ENCODE results near the gene DES.

Gene DES

GRCh38 chr2:219441451-219442255 lies 23.5 kb downstream of the DES start:
- Histone ChIP-seq H3K36me3 (ENCODE audit: control insufficient read depth, insufficient read depth, low read length) (peaks cover 2% of the 10 kb centered on the region), H3K27ac (ENCODE audit: low read depth, low read length, severe bottlenecking) (no peak overlapping the region), H3K4me1 (ENCODE audit: control insufficient read depth, insufficient read depth, low read length, poor library complexity, severe bottlenecking) (peaks cover 40% of the 10 kb centered on the region), H3K4me3 (ENCODE audit: extremely low read depth, insufficient read depth, low read length, poor library complexity, severe bottlenecking) (peak overlapping the region; percentile 46), H3K9me3 (ENCODE audit: control insufficient read depth, low read length) (no peaks in the 10 kb centered on the region)
- 1 to 2% methylated on average over 19 to 62 of the region's 78 CpGs for WGBS, 2 experiments (ENCODE audit: insufficient coverage in 2 of 2)

- 10 to 11% methylated on average over 23 to 27 of the region's 35 CpGs for WGBS, 2 experiments (ENCODE audit: insufficient coverage in 2 of 2)
- H3K27ac ChIP-seq (ENCODE audit: low read depth, low read length, severe bottlenecking) = no peak overlapping the region
- no peaks in the 10 kb centered on the region for H3K9me3 ChIP-seq (ENCODE audit: control insufficient read depth, low read length)
- peaks cover 2% of the 10 kb centered on the region for H3K36me3 ChIP-seq (ENCODE audit: control insufficient read depth, insufficient read depth, low read length)
- H3K4me3 ChIP-seq (ENCODE audit: extremely low read depth, insufficient read depth, low read length, poor library complexity, severe bottlenecking) = peak overlapping the region; percentile 46
- H3K4me1 ChIP-seq (ENCODE audit: control insufficient read depth, insufficient read depth, low read length, poor library complexity, severe bottlenecking) = peaks cover 46% of the 10 kb centered on the region
Measured at GRCh38 chr2:219442256-219443015, 24.3 kb downstream of the DES start.

DNA sequence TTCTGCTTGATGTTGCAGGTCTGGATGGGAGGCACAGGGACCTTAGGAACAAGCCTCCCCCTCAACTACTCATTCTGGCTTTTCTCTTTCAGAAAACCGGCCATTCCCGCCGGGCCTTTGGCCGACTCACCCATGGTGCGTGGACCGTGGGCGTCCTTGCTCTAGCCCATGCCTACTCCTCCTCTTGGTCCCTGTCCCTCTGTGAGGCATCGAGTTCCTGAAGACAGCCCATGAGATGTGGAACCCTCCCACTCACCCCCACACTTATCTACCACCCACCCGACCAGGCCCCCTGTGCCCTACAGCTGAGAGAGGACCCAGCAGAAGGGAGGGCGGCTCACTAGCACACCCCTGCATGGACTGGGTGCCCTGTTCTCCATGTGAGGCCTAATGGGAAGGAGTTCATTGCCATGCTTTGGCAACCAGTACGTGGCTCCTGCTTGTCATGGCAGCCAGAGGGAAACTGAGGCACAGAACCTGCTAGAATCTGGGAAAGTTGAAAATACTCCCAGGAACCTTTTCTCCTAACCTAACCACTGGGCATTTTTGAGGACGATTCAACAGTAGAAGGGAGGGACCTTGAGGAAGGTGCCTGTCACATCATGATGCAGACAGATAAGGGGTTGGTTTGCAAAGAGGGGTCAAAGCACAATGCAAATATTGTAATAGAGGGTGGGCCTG lies 25.0 kb downstream of the DES start:
- no peaks in the 10 kb centered on the region for H3K9me3 ChIP-seq (ENCODE audit: control insufficient read depth, low read length)
- H3K4me1 ChIP-seq (ENCODE audit: control insufficient read depth, insufficient read depth, low read length, poor library complexity, severe bottlenecking) = peaks cover 49% of the 10 kb centered on the region
- peaks cover 7% of the 10 kb centered on the region for H3K36me3 ChIP-seq (ENCODE audit: control insufficient read depth, insufficient read depth, low read length)
- 85 to 88% methylated on average over 9 of the region's 12 CpGs for WGBS, 2 experiments (ENCODE audit: insufficient coverage in 2 of 2)
- no peak overlapping the region for H3K27ac ChIP-seq (ENCODE audit: low read depth, low read length, severe bottlenecking)
- H3K4me3 ChIP-seq (ENCODE audit: extremely low read depth, insufficient read depth, low read length, poor library complexity, severe bottlenecking) = peak overlapping the region; percentile 46

GRCh38 chr2:219443697-219444023 lies 25.5 kb downstream of the DES start:
- H3K27ac ChIP-seq (ENCODE audit: low read depth, low read length, severe bottlenecking) = no peak overlapping the region
- peaks cover 8% of the 10 kb centered on the region for H3K36me3 ChIP-seq (ENCODE audit: control insufficient read depth, insufficient read depth, low read length)
- H3K9me3 ChIP-seq (ENCODE audit: control insufficient read depth, low read length) = no peaks in the 10 kb centered on the region
- H3K4me1 ChIP-seq (ENCODE audit: control insufficient read depth, insufficient read depth, low read length, poor library complexity, severe bottlenecking) = peaks cover 49% of the 10 kb centered on the region
- WGBS, 2 experiments (ENCODE audit: insufficient coverage in 2 of 2) = 96 to 100% methylated on average over 1 to 3 of the region's 3 CpGs
- H3K4me3 ChIP-seq (ENCODE audit: extremely low read depth, insufficient read depth, low read length, poor library complexity, severe bottlenecking) = no peak overlapping the region

DNA sequence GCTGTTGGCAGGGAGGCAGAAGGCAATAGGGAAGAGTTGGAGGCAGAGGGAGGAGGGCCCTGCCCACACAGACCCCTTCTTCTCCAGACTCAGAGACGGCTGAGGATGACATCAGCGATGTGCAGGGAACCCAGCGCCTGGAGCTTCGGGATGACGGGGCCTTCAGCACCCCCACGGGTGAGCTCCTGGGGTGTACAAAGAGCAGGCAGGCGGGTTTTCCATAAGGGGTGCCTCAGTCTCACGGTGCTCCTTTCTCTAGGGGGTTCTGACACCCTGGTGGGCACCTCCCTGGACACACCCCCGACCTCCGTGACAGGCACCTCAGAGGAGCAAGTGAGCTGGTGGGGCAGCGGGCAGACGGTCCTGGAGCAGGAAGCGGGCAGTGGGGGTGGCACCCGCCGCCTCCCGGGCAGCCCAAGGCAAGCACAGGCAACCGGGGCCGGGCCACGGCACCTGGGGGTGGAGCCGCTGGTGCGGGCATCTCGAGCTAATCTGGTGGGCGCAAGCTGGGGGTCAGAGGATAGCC lies 26.5 kb downstream of the DES start:
- 89 to 95% methylated on average over 19 to 20 of the region's 23 CpGs for WGBS, 2 experiments (ENCODE audit: insufficient coverage in 2 of 2)
- Histone ChIP-seq H3K4me1 (ENCODE audit: control insufficient read depth, insufficient read depth, low read length, poor library complexity, severe bottlenecking) (peaks cover 49% of the 10 kb centered on the region), H3K4me3 (ENCODE audit: extremely low read depth, insufficient read depth, low read length, poor library complexity, severe bottlenecking) (no peak overlapping the region), H3K36me3 (ENCODE audit: control insufficient read depth, insufficient read depth, low read length) (peaks cover 18% of the 10 kb centered on the region), H3K27ac (ENCODE audit: low read depth, low read length, severe bottlenecking) (no peak overlapping the region), H3K9me3 (ENCODE audit: control insufficient read depth, low read length) (no peaks in the 10 kb centered on the region)

DNA sequence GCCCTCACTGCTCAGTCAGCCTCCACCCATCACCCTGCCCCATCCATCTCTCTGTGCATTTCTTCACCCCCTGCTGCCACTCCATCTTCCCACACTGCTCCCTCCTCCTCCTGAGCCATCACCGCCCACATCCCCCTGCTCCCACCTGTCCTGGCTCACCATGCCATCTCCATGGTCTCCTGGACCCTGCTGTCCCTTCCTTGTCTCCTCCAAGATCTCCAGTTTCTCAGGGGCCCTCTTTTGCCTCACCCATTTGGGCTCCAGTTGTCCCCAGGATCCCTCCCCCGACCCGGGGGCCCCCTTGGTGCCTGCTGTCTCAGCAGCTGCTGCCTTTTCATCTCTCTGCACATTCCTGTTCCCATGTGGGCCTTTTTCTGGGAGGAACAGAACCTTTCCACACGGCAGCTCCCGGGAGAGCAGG lies 27.1 kb downstream of the DES start:
- Histone ChIP-seq H3K36me3 (ENCODE audit: control insufficient read depth, insufficient read depth, low read length) (peaks cover 23% of the 10 kb centered on the region), H3K4me1 (ENCODE audit: control insufficient read depth, insufficient read depth, low read length, poor library complexity, severe bottlenecking) (peaks cover 50% of the 10 kb centered on the region), H3K27ac (ENCODE audit: low read depth, low read length, severe bottlenecking) (no peak overlapping the region), H3K4me3 (ENCODE audit: extremely low read depth, insufficient read depth, low read length, poor library complexity, severe bottlenecking) (no peak overlapping the region), H3K9me3 (ENCODE audit: control insufficient read depth, low read length) (no peaks in the 10 kb centered on the region)
- 60 to 92% methylated on average over 2 to 3 of the region's 5 CpGs for WGBS, 2 experiments (ENCODE audit: insufficient coverage in 2 of 2)

DNA sequence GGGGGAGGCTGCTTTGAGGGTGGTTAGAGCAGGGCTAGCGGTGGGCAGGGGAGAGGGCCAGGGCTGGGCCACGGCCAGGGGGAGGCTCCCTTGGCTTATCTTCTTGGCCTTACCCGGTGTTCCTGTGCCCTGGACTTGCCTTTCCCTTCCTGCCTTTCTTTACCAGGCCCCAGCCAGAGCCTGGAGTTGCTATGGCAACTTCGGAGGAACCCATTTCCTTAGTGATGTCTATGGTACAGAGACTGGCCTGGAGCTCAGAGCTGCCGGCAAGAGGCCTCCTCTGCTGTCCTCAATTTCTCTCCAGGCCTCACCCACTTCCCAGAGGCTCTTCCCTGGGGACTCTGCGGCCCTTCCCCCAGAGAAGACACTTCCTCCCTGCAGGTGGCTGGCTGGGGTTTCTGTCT lies 27.9 kb downstream of the DES start:
- Histone ChIP-seq H3K4me3 (ENCODE audit: extremely low read depth, insufficient read depth, low read length, poor library complexity, severe bottlenecking) (no peak overlapping the region), H3K9me3 (ENCODE audit: control insufficient read depth, low read length) (no peaks in the 10 kb centered on the region), H3K36me3 (ENCODE audit: control insufficient read depth, insufficient read depth, low read length) (peaks cover 30% of the 10 kb centered on the region), H3K27ac (ENCODE audit: low read depth, low read length, severe bottlenecking) (no peak overlapping the region), H3K4me1 (ENCODE audit: control insufficient read depth, insufficient read depth, low read length, poor library complexity, severe bottlenecking) (peaks cover 51% of the 10 kb centered on the region)
- 5 to 51% methylated on average over 3 to 5 of the region's 6 CpGs for WGBS, 2 experiments (ENCODE audit: insufficient coverage in 2 of 2)

- no peak overlapping the region for H3K27ac ChIP-seq (ENCODE audit: low read depth, low read length, severe bottlenecking)
Measured at GRCh38 chr2:219446689-219447088, 28.5 kb downstream of the DES start.

GRCh38 chr2:219447242-219448098 lies 29.3 kb downstream of the DES start:
- Histone ChIP-seq H3K9me3 (ENCODE audit: control insufficient read depth, low read length) (no peaks in the 10 kb centered on the region), H3K4me1 (ENCODE audit: control insufficient read depth, insufficient read depth, low read length, poor library complexity, severe bottlenecking) (peaks cover 49% of the 10 kb centered on the region), H3K4me3 (ENCODE audit: extremely low read depth, insufficient read depth, low read length, poor library complexity, severe bottlenecking) (no peak overlapping the region), H3K36me3 (ENCODE audit: control insufficient read depth, insufficient read depth, low read length) (peaks cover 32% of the 10 kb centered on the region), H3K27ac (ENCODE audit: low read depth, low read length, severe bottlenecking) (no peak overlapping the region)
- 97 to 98% methylated on average over 14 to 16 of the region's 23 CpGs for WGBS, 2 experiments (ENCODE audit: insufficient coverage in 2 of 2)

More at GRCh38 chr2:219446689-219447088, 28.5 kb downstream of the DES start:
- WGBS, 2 experiments (ENCODE audit: insufficient coverage in 2 of 2) = no CpG with 5 or more reads among the region's 1 CpG
- Histone ChIP-seq H3K36me3 (ENCODE audit: control insufficient read depth, insufficient read depth, low read length) (peaks cover 32% of the 10 kb centered on the region), H3K4me1 (ENCODE audit: control insufficient read depth, insufficient read depth, low read length, poor library complexity, severe bottlenecking) (peaks cover 47% of the 10 kb centered on the region), H3K9me3 (ENCODE audit: control insufficient read depth, low read length) (no peaks in the 10 kb centered on the region), H3K4me3 (ENCODE audit: extremely low read depth, insufficient read depth, low read length, poor library complexity, severe bottlenecking) (no peak overlapping the region)
